WERI-Rb-1 (cell line): Measurements from ENCODE around the gene SOX9.

ENCODE experiments used
- DNase-seq: peaks from one replicate; pipeline ENCODE4 v3.0.0-alpha.2; 2020
- H3K27ac ChIP-seq: fragments of 250-450 bp; sonication (Bioruptor Pico); 2 replicates; pipeline ENCODE4 v1.5.1; 2020; ENCODE audit warnings: mild to moderate bottlenecking, moderate library complexity
- H3K27me3 ChIP-seq: fragments of 250-450 bp; sonication (Bioruptor Pico); 2 replicates; pipeline ENCODE4 v1.5.1; 2021; ENCODE audit warnings: mild to moderate bottlenecking, low read depth, moderate library complexity; ENCODE audit not compliant: insufficient read depth, severe bottlenecking
- H3K36me3 ChIP-seq: fragments of 250-450 bp; sonication (Bioruptor Pico); 2 replicates; pipeline ENCODE4 v1.5.1; 2020; ENCODE audit warnings: mild to moderate bottlenecking, moderate library complexity
- H3K4me3 ChIP-seq: 2 replicates; pipeline ENCODE4 v1.5.1; 2011; ENCODE audit warnings: low read depth, mild to moderate bottlenecking, control low read depth, low read length
- H3K9me3 ChIP-seq: fragments of 250-450 bp; sonication (Bioruptor Pico); 2 replicates; pipeline ENCODE4 v1.5.1; 2021; ENCODE audit warnings: mild to moderate bottlenecking, moderate library complexity; ENCODE audit not compliant: severe bottlenecking
- CTCF ChIP-seq: IDR thresholded peaks from 2 replicates; pipeline ENCODE4 v1.5.1; 2011; ENCODE audit warnings: low read depth, mild to moderate bottlenecking, control low read depth, inconsistent platforms, low read length

Gene SOX9

DNA sequence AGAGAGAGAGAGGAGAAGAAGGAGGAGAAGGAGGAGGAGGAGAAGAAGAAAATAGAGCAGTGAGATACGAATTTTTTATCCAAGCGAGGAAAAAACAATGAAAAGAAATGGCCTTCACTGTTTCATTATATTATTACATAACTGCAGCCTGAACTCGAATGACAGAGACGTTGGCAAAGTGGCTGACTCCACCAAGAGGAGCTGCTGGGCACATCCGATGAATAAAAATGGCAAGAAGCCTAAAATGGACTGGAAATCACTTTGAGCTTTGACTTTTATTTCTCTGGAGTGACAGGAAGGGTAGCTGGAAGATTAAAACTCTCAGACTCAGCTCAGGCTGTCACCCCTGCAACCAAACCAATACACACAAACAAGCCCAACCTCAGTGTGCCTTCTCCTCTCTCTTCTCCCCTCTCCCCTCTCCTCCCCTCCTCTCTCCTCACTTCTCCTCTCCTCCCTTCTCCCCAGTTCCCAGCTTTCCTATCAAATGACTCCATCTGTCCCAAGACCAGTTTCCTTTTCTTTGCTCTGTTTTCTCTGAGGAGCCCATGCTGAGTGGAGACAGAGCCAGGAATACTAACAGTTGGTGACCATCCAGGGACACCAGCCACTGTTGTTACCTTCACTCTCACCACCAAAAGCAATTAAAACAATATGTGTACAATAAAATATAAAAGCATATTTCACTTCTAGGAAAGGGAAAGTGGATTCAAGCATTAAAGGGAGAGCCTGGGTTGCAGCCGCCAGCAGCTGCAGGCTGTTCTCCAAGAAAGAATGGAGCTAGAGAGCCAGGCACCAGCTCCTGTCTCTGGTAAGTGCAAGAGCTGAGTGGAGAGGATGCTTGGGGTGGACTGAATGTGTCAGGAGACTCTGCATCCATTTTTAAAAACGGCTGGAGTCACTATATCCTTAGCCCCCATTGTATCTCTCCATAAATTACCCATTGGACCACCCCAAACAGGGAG lies 51.2 kb downstream of the SOX9 start:
- TF ChIP-seq CTCF, result no peak
- DNase-seq, result no peak

GRCh38 chr17:72173499-72174116 lies 52.8 kb downstream of the SOX9 start:
- Histone ChIP-seq H3K36me3 (no peaks in the 10 kb centered on the region), H3K9me3 (no peaks in the 10 kb centered on the region), H3K27me3 (peaks cover 3% of the 10 kb centered on the region), H3K4me3 (no peak overlapping the region), H3K27ac (no peak overlapping the region)
- TF ChIP-seq CTCF, result no peak
- DNase-seq, result no peak

More for the DNA sequence above, 51.2 kb downstream of the SOX9 start:
- no peaks in the 10 kb centered on the region for H3K36me3 ChIP-seq
- H3K4me3 ChIP-seq, result no peak overlapping the region
- no peak overlapping the region for H3K27ac ChIP-seq
- no peaks in the 10 kb centered on the region for H3K27me3 ChIP-seq
- H3K9me3 ChIP-seq, result no peaks in the 10 kb centered on the region

GRCh38 chr17:72175263-72175662 lies 54.4 kb downstream of the SOX9 start:
- no peak for TF ChIP-seq CTCF
- peaks cover 3% of the 10 kb centered on the region for H3K27me3 ChIP-seq
- no peak for DNase-seq
- no peaks in the 10 kb centered on the region for H3K36me3 ChIP-seq
- H3K27ac ChIP-seq, result no peak overlapping the region
- H3K4me3 ChIP-seq, result no peak overlapping the region
- no peaks in the 10 kb centered on the region for H3K9me3 ChIP-seq
